Transverse colon (tissue), 4 donors: ENCODE results near the gene OTULINL. TPM values are rescaled to one million over a fixed set of nuclear protein-coding genes. Genes with fewer than 3 reads are reported as not detected.

Experiments
- DNase-seq: peaks from one replicate; pipeline ENCODE4 v3.0.0-alpha.2; 2019
- H3K27ac ChIP-seq, 4 donors: fragments of 200-600 bp; sonication (generic); 2 replicates each; pipeline ENCODE4 v1.5.1; 2016 to 2018; ENCODE audit warnings: inconsistent platforms in 4 of 4
- H3K27me3 ChIP-seq: fragments of 200-600 bp; sonication (generic); 2 replicates; pipeline ENCODE4 v1.5.1; 2017; ENCODE audit warnings: inconsistent platforms
- H3K36me3 ChIP-seq, 4 donors: fragments of 200-600 bp; sonication (generic); 2 replicates each; pipeline ENCODE4 v1.5.1; 2017 to 2019; ENCODE audit warnings: inconsistent platforms in 4 of 4
- H3K4me1 ChIP-seq, 4 donors: fragments of 200-600 bp; sonication (generic); 2 replicates each; pipeline ENCODE4 v1.5.1; 2017 to 2020; ENCODE audit warnings: inconsistent platforms in 4 of 4
- H3K4me3 ChIP-seq, 4 donors: fragments of 200-600 bp; sonication (generic); 1 replicate in 1 of 4; 2 replicates in 3 of 4; pipeline versions ENCODE4 v1.5.1 to v1.6.1; 2017 to 2019; ENCODE audit warnings: inconsistent platforms in 4 of 4
- H3K9me3 ChIP-seq, 2 donors: fragments of 200-600 bp; sonication (generic); 2 replicates each; pipeline ENCODE4 v1.5.1; 2017 to 2019; ENCODE audit warnings: inconsistent platforms in 2 of 2
- EP300 ChIP-seq: sonication (generic); formaldehyde crosslinking; IDR thresholded peaks from one replicate; pipeline ENCODE4 v1.6.1; 2017; ENCODE audit warnings: antibody characterized with exemption, low read depth
- POLR2A ChIP-seq: fragments of 450-650 bp; IDR thresholded peaks from one replicate; pipeline ENCODE4 v1.6.1; 2016; ENCODE audit warnings: antibody characterized with exemption, mild to moderate bottlenecking, moderate library complexity
- POLR2AphosphoS5 ChIP-seq, 3 donors: sonication (generic); formaldehyde crosslinking; IDR thresholded peaks; one replicate each; pipeline ENCODE4 v1.6.1; 2016; ENCODE audit warnings: antibody characterized with exemption in 3 of 3
- WGBS, 2 donors: methylation state at CpG; one replicate each; pipeline ENCODE4 v1.1.5; 2018; ENCODE audit warnings: low coverage in 1 of 2; 5-methylcytosine and 5-hydroxymethylcytosine counted together
- in situ Hi-C, 4 donors: fragments of 200-750 bp; cut with MboI; loops; one replicate each; pipeline versions ENCODE4 v1.15.0 to v1.15.1; 2017; ENCODE audit warnings: low sequenced_read_pairs in 3 of 4, low pct_ligation_motif_present in 1 of 4, low pct_unique_long_range_greater_than_20kb in 1 of 4
- intact Hi-C: fragments of 100-400 bp; cut with DNase I; formaldehyde crosslinking; loops from one replicate; pipeline ENCODE4 v1.15.1; 2023; ENCODE audit warnings: low total_unique reads
- total RNA-seq, 4 donors: library from RNA; depleted of rRNA; stranded (reverse); fragments of >200 nt; gene quantifications; one replicate each; pipeline ENCODE4 v1.1.0, GENCODE V29; 2016
- TF ChIP-seq, protein P1 (sequence below), 5 experiments: fragments of 200-600 bp in 3 of 5; fragments of 450-650 bp in 2 of 5; sonication (generic) in 3 of 5; IDR thresholded peaks; 1 replicate in 2 of 5; 2 replicates in 3 of 5; pipeline ENCODE4 v1.5.1; 2016 to 2017; ENCODE audit warnings: antibody characterized with exemption in 5 of 5, inconsistent platforms in 3 of 5, mild to moderate bottlenecking in 2 of 5, moderate library complexity in 1 of 5

OTULINL gene
- total RNA-seq, 4 donors from 2014 or later, result 6.2 to 61.0 (median 27.3) TPM

DNA sequence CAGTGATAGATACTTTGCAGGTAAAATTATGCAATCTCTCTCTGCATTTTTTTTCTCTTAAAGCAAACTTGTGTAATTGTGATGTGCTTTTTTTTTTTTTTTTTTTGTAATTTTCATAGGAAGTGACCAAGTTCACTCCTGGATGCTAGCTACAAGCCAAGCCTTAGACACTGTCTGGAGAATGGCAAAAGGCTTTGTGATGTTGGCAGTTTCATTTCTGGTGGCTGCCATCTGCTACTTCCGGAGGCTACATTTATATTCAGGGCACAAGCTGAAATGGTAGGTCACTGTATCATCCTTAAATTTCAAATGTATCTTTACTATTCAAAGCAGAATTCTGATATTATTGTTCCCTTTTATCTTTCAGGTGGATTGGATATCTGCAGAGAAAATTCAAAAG, 19.3 kb downstream of the OTULINL start:
- H3K27ac ChIP-seq, result no peak overlapping the region
- no peaks in the 10 kb centered on the region for H3K27me3 ChIP-seq
- no peaks in the 10 kb centered on the region for H3K9me3 ChIP-seq
- in situ Hi-C loops, result no loop called here
- TF ChIP-seq EP300 (no peak), POLR2A (no peak), POLR2AphosphoS5 (IDR thresholded peaks at IDR 0.05) (no peak)
- no peak for DNase-seq
- intact Hi-C loops, result no loop called here
- peaks cover 0 to 3% (median 0%) of the 10 kb centered on the region in 4 donors for H3K4me1 ChIP-seq
- WGBS, 2 donors, result 67 to 76% methylated on average over 1 of the region's 1 CpG
- peaks cover 0 to 11% (median 4%) of the 10 kb centered on the region in 4 donors for H3K36me3 ChIP-seq
- H3K4me3 ChIP-seq, result no peak overlapping the region

DNA sequence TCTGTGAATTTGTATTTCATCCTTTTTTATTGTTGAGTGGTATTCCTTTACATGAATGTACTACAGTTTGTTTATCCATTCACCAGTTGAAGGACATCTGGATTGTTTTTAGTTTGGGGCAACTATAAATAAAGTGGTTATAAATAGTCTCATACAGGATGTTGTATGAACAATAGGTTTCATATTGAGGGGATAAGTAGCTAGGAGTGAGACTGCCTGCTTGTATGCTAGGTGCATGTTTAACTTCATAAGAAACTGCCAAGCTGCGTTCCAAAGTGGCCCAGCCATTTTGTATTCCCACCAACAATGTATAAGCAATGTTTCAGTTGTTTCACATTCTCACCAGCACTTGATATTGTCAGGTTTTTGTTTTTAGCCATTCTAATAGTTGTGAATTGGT, 21.5 kb downstream of the OTULINL start:
- TF ChIP-seq, protein P1, sequence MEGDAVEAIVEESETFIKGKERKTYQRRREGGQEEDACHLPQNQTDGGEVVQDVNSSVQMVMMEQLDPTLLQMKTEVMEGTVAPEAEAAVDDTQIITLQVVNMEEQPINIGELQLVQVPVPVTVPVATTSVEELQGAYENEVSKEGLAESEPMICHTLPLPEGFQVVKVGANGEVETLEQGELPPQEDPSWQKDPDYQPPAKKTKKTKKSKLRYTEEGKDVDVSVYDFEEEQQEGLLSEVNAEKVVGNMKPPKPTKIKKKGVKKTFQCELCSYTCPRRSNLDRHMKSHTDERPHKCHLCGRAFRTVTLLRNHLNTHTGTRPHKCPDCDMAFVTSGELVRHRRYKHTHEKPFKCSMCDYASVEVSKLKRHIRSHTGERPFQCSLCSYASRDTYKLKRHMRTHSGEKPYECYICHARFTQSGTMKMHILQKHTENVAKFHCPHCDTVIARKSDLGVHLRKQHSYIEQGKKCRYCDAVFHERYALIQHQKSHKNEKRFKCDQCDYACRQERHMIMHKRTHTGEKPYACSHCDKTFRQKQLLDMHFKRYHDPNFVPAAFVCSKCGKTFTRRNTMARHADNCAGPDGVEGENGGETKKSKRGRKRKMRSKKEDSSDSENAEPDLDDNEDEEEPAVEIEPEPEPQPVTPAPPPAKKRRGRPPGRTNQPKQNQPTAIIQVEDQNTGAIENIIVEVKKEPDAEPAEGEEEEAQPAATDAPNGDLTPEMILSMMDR (IDR thresholded peaks at IDR 0.05), result no peak
- TF ChIP-seq POLR2A, result no peak
- TF ChIP-seq EP300, result no peak
- no peak for TF ChIP-seq POLR2AphosphoS5 (IDR thresholded peaks at IDR 0.05)
- Histone ChIP-seq H3K4me3 (no peak overlapping the region), H3K4me1 (peaks cover 0 to 11% (median 0%) of the 10 kb centered on the region in 4 donors), H3K27ac (no peak overlapping the region), H3K36me3 (peaks cover 0 to 11% (median 4%) of the 10 kb centered on the region in 4 donors), H3K27me3 (no peaks in the 10 kb centered on the region), H3K9me3 (no peaks in the 10 kb centered on the region)
- WGBS, 2 donors, result 86 to 89% methylated on average over 1 of the region's 1 CpG
- DNase-seq, result no peak
- in situ Hi-C loops, result no loop called here
- intact Hi-C loops, result no loop called here

DNA sequence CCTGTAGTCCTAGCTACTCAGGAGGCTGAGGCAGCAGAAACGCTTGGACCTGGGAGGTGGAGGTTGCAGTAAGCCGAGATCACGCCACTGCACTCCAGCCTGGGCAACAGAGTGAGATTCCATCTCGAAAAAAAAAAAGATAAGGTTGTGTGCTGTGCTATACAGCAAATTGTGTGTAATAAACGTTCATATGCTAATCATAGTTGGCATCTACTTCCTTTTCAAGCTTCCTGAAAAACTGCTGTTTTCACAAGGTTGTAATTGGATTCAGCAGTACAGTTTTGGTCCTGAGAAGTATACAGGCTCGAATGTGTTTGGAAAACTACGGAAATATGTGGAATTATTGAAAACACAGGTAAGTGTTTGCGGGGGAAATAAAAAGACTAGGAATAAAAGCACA, 25.5 kb downstream of the OTULINL start:
- Histone ChIP-seq H3K36me3 (peaks cover 0 to 18% (median 8%) of the 10 kb centered on the region in 4 donors), H3K4me3 (no peak overlapping the region), H3K9me3 (no peaks in the 10 kb centered on the region), H3K4me1 (peaks cover 0 to 13% (median 0%) of the 10 kb centered on the region in 4 donors), H3K27me3 (no peaks in the 10 kb centered on the region), H3K27ac (peak overlapping the region in 3 of 4 donors; percentile 35 to 45 (median 39))
- intact Hi-C loops (no loop called here), in situ Hi-C loops (no loop called here)
- WGBS, 2 donors, result 45 to 62% methylated on average over 4 to 8 of the region's 8 CpGs
- no peak for DNase-seq
- no peak for TF ChIP-seq EP300
- TF ChIP-seq, protein P1 (IDR thresholded peaks at IDR 0.05), result no peak
- no peak for TF ChIP-seq POLR2AphosphoS5 (IDR thresholded peaks at IDR 0.05)
- TF ChIP-seq POLR2A, result no peak

GRCh38 chr5:14608169-14608568, 26.6 kb downstream of the OTULINL start:
- in situ Hi-C loops, result no loop called here
- H3K4me3 ChIP-seq, result no peak overlapping the region

More at GRCh38 chr5:14608169-14608568, 26.6 kb downstream of the OTULINL start:
- 43% methylated on average over 2 of the region's 2 CpGs; no CpG with 5 or more reads in 1 of the 2 donors for WGBS, 2 donors
- H3K36me3 ChIP-seq, result peaks cover 0 to 18% (median 4%) of the 10 kb centered on the region in 4 donors
- no peak for DNase-seq
- intact Hi-C loops, result no loop called here
- peaks cover 0 to 13% (median 0%) of the 10 kb centered on the region in 4 donors for H3K4me1 ChIP-seq
- TF ChIP-seq POLR2A, result no peak
- TF ChIP-seq, protein P1 (IDR thresholded peaks at IDR 0.05), result no peak
- H3K27me3 ChIP-seq, result no peaks in the 10 kb centered on the region
- peak overlapping the region in 1 of 4 donors; percentile 45 for H3K27ac ChIP-seq
- H3K9me3 ChIP-seq, result no peaks in the 10 kb centered on the region
